Globus pallidus (tissue), 1 donor: Measurements from ENCODE around the gene TPRA1.
"Not testable (repeated sequence)": the region's sequence is repeated elsewhere in the genome, so short reads cannot be mapped to it uniquely, and the experiment has no call there.

Experiments used
- DNase-seq: peaks from one replicate; pipeline ENCODE4 v3.0.0-alpha.2; 2015; ENCODE audit warnings: low spot score

Gene TPRA1

GRCh38 chr3:127616836-127617605, 26.5 kb upstream of the TPRA1 start:
- no peak for DNase-seq

- no peak for DNase-seq
Observed at GRCh38 chr3:127615631-127616305, 25.2 kb upstream of the TPRA1 start.

- DNase-seq: no peak
Observed at GRCh38 chr3:127614928-127615589, 24.5 kb upstream of the TPRA1 start.

- DNase-seq: no peak
Observed at GRCh38 chr3:127613406-127613805, 22.9 kb upstream of the TPRA1 start.

- no peak for DNase-seq
Observed at GRCh38 chr3:127612966-127613365, 22.4 kb upstream of the TPRA1 start.

- no peak for DNase-seq
Observed at GRCh38 chr3:127611251-127611650, 20.7 kb upstream of the TPRA1 start.

GRCh38 chr3:127610105-127610504, 19.6 kb upstream of the TPRA1 start:
- DNase-seq: no peak

- no peak for DNase-seq
Observed at GRCh38 chr3:127608362-127608718, 17.8 kb upstream of the TPRA1 start.

GRCh38 chr3:127607675-127608361, 17.3 kb upstream of the TPRA1 start:
- no peak for DNase-seq

- DNase-seq: no peak
Observed at GRCh38 chr3:127606981-127607595, 16.6 kb upstream of the TPRA1 start.

GRCh38 chr3:127606086-127606805, 15.7 kb upstream of the TPRA1 start:
- DNase-seq: no peak

- not testable (repeated sequence) for DNase-seq
Observed at GRCh38 chr3:127605547-127605946, 15.0 kb upstream of the TPRA1 start.

- DNase-seq: no peak
Observed at GRCh38 chr3:127604546-127605165, 14.1 kb upstream of the TPRA1 start.

GRCh38 chr3:127604035-127604434, 13.5 kb upstream of the TPRA1 start:
- DNase-seq: no peak

- DNase-seq: no peak
Observed at GRCh38 chr3:127600749-127601456, 10.4 kb upstream of the TPRA1 start.

- no peak for DNase-seq
Observed at GRCh38 chr3:127598841-127599570, 8.5 kb upstream of the TPRA1 start.

- no peak for DNase-seq
Observed at GRCh38 chr3:127597020-127597771, 6.7 kb upstream of the TPRA1 start.

- no peak for DNase-seq
Observed at GRCh38 chr3:127595303-127595702, 4.8 kb upstream of the TPRA1 start.

- DNase-seq: no peak
Observed at GRCh38 chr3:127593178-127593577, 2.6 kb upstream of the TPRA1 start.
